Stimulated activated CD8-positive, alpha-beta memory T cell treated with anti-CD3 and anti-CD28 coated beads, Interleukin-7, amount 100 ng/mL, for 4 hours (primary cell): ENCODE measurements around the gene NAT10.
"Not testable (repeated sequence)": the region's sequence is repeated elsewhere in the genome, so short reads cannot be mapped to it uniquely, and the experiment has no call there.

Source experiments
- DNase-seq, 2 donors: peaks; one replicate each; pipeline ENCODE4 v3.0.0-alpha.2; 2020; ENCODE audit warnings: low read depth in 2 of 2

Gene NAT10

GRCh38 chr11:34167961-34168360 is 62.5 kb downstream of the NAT10 start:
- DNase-seq, result no peak

DNA sequence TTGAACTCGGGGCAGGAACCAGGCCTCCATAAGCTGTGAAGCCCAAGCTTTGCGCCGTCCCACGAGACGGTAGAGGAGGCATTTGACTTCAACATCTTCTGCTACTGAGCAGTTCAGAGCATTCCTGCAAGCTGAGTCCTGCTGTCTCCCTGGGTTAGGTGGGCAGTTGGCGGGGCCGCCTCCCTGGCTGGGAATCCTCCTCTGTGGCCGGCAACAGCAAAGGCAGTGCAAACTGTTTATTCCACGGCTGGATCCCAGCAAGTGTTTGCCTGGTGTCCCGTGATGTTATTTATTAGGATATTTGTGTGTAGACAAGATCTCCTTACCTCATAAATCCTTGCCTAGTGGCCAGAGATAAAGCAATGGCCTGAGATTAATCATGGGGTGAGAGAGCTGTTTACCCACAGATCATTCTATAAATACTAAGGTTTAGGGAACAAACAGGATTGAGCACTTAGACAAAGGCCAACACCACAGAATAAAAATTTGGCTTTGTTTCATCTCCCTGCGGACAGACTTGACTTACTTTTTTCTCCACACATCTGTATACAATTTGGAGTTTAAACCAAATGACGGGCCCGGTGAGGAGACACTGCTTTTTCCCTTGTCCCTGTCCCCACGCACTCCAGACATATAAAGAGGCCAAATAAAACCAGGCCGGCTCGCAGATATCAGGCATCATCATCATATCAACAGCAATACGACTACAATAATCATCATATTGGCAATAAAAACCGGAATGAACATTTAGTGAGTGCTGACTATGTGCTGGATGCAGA is 63.4 kb downstream of the NAT10 start:
- DNase-seq, result no peak

DNA sequence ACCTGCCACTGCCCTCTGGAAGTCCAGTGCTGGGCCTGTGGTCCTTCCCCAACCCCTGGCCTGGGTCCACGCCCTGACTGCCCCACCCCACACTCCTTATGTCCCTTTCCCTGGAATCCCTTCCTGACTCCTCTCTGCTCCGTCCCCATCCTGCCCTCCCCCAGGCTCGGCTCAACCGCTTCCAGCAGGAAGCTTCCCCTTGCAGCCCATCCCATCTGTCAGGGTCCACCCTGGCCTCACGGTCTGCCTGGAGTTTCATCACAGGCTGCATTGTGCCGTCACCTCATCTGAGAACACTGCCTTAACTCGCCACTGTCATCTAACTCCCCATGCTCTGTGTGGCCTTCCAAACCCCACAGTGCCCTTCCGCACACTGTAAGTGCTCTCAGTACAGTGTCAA is 64.3 kb downstream of the NAT10 start:
- no peak for DNase-seq

GRCh38 chr11:34173050-34173449 is 67.6 kb downstream of the NAT10 start:
- DNase-seq, result no peak

DNA sequence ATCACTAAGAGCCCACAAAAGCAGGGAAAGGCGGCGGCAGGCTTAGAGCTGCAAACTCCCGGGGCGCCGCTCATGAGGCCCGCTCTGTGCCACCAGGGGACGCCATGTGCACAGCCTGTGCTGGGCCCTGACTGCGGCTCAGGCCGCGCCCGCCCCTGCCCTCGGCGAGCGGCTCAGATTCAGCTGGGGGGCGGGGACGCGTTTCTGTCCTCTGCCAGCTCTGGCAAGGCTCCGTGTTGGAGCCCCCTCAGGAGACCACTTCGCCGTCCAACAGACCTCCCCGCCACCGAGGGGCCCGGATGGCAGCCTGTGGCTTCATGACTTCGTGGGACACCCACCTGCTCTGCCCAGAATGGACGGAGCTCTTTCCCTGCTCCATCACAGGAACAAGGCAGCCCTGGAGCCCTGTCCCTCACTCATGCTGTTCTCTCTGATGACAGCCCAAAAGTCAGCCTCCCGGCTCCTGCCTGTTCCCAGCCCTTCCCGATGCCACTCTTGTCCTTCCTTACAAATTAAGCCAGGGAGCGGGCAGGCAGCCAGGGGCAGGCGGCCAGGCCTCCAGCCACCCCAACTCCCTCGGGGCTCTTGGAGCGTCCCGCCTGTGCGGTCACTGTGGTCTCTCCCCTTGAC is 69.1 kb downstream of the NAT10 start:
- peak; percentile 50 to 70 for DNase-seq

- DNase-seq, result no peak
Measured at GRCh38 chr11:34175284-34176019, 70.0 kb downstream of the NAT10 start.

- DNase-seq, result no peak
Measured at GRCh38 chr11:34176751-34177209, 71.4 kb downstream of the NAT10 start.

DNA sequence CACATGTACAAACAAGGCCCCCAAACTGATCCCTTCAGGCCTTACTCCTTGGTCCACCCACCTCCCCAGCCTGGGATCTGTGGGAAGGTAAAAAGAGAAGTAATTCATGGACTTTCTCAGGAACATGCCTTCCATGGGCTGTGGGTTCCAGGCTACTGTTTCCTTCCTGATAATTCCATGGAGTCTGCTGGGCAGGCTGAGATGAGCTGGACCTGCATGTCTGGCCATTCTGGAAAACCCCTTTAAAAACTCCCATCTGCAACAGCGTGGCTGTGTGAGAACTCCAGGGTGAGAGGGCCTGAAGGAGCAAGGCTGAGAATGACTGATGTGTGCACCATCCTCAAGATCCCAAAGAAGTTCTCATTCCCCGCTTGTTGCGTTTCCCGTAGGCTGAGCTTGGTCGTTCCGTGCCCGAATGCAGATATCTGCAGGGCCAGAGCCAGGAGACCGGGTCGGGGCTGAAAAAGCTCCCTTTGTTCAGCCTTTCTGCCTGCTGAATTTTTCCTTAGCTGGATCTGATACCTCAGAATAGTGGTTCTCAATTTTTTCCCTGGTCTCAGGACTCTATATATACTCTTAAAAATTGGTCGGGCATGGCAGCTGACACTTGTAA is 72.9 kb downstream of the NAT10 start:
- DNase-seq, result no peak

GRCh38 chr11:34179026-34179675 is 73.7 kb downstream of the NAT10 start:
- DNase-seq, result no peak

DNA sequence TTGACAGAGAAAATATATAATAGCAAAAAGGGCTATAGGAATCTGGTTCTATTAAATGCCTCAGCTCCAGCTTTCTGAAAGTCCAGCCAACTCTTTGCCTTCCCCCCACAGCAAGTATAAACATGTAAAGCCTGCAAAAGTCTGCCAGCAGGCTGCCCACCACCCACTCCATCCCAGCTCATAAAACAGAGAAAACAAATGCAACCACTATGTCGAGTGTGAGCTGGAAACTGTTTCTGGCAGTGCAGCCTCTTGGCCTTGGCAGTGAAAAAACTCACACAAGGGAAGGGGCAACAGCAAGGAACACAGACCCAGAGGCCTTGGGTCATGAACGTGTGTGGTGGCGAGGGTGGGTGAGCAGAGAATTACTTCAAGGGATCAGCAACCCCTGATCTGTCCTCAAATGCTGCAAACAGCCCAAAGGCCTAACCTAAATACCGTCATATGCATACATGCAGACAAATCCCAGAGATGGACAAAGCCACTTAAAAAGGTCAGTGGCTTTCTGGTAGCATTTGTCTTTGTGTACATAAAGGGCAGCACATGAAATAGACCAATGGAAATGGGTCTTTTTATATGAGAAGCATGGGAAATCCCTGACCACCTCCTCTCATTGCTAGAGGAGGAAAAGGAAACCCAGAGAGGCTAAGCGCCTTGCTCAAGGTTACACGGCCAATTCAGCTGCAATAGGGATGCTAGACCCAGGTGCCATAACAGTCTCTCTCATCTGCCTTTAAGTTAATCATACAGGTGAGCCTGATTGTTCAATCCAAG is 74.8 kb downstream of the NAT10 start:
- no peak for DNase-seq

DNA sequence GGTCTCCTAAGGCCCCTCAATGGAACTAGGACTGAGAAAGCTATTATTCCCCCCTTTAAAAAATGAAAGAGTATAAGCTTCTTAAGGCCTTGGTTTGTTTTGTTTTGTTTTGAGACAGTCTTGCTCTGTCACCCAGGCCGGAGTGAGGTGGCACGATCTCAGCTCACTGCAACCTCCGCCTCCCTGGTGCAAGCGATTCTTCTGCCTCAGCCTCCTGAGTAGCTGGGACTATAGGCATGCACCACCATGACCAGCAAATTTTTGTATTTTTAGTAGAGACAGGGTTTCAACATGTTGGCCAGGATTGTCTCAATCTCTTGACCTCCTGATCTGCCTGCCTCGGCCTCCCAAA is 75.4 kb downstream of the NAT10 start:
- DNase-seq, result not testable (repeated sequence)

- DNase-seq, result no peak
Measured at GRCh38 chr11:34181251-34181650, 75.8 kb downstream of the NAT10 start.

GRCh38 chr11:34181856-34182405 is 76.5 kb downstream of the NAT10 start:
- DNase-seq, result no peak

DNA sequence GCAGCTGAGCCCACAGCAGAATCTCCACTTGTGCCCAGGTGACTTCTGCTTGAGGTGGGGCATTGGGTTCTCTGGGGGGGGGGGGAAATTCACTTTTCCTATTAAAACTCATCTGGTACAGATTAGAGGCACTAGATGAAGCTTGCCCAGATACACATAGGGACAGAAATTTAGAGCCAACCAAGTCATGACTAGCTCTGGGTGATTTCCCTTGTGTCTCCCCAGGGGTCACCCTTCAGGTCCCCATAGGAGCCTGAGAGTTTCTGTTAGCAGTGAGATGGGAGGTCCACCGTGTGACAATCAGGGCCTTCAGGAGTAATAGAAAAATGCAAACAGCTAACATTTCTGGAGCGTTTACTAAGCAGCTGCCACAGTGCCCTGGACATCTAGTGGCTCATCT is 77.0 kb downstream of the NAT10 start:
- no peak for DNase-seq

- no peak for DNase-seq
Measured at GRCh38 chr11:34182921-34183685, 77.7 kb downstream of the NAT10 start.

DNA sequence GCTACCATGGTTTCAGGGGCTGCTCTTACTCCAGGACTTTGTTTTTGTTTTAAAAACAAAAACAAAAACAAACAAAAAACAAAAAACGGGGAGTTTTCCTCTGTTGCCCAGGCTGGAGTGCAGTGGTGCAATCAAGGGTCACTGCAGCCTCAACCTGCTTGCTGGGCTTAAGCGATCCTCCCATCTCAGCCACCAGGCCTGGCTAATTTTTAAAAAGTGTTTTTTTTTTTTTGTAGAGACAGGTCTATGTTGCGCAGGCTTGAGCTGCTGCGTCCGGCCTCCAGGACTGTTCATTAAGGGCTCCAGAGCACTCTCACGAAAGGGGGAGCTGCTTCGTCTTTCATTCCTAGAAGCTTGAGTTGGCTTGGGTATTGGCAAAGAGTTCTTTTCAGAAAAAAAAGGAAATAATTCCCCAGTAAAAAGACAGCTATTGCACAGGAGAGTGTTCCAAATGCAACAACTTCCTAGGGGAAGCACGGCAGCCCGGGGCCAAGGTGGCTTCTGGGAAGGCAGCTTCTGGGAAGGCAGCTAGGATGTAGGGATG is 78.5 kb downstream of the NAT10 start:
- no peak for DNase-seq

DNA sequence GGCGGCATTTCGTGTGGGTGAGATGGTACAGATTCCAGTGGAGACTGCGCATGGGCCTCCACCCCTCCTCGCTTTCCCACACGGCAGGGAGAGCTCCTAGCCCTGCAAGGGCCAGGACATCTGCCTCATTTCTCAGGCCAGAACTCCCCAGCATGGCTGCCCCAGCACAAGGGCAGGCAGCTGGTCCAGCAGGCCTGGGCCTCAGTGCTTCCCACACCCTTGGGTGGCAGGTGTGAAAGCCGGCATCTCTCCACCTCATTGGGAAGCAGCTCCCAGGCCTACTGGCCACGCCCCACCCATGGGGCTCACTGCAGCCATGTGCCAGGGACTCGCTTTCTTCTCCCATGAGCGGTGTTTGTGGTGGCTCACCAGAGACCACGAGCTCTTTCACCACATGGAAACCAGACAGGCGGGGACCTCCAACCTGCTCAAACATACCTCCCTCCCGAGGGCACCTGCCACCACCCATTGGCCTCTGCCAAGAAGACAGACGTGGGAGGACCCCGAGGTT is 79.1 kb downstream of the NAT10 start:
- DNase-seq, result no peak

DNA sequence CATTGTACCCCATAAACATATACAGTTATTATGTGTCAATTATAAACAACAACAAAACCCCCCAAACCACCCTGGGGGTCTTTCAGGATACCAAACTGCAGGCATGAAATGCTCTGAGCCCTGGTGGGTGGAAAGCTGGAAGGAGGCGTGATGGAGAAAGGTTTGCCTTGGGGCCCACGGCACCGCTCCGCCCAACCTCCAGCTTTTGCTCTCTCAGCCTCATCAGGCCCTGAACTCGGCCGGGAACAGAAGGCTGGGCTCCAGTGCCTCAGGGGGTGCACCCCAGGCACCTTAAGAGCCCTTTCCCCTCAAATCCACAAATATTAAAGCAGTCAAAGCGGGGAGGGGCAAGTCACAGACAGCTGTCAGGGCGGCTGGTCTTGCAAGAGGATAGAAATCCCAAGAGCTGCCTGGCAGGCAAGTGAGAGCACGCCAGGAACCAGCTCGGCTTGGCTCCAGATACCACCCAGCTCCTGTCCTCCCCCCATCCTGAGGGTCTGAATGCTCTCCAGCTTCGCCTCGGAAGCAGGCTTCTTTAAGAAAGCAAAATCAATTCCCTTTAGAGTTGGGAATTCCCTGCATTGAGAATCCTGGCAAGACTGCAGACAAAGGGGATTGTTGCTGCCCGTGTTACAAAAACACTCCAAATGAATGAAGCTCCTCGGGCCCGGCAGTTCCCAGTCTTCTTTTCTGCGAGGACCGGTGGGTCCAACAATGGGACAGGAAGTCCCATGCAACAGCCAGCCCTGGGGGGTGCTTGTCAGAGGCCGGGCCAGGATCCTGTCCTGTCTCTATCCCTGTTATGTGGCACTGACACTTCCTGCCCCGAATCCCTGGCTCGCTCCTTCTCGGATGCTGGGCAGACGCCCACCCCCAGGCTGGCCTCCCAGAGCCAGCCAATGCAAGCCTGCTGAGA is 80.8 kb downstream of the NAT10 start:
- DNase-seq, result no peak
